Esophagus muscularis mucosa (tissue), 4 donors: ENCODE data around the gene RTP5. TPM values are rescaled to one million over a fixed set of nuclear protein-coding genes. Genes with fewer than 3 reads are reported as not detected.

Experiments used
- DNase-seq: peaks from one replicate; pipeline ENCODE4 v3.0.0-alpha.2; 2017; ENCODE audit errors: extremely low spot score
- H3K27ac ChIP-seq, 4 donors: fragments of 200-600 bp; sonication (generic); replicated peaks in 1 of 4; 1 replicate in 3 of 4; 2 replicates in 1 of 4; pipeline ENCODE4 v1.5.1; 2016 to 2019; ENCODE audit warnings: mild to moderate bottlenecking in 1 of 4
- H3K27me3 ChIP-seq, 4 donors: fragments of 200-600 bp; sonication (generic); one replicate each; pipeline versions ENCODE4 v1.5.1 to v1.6.0; 2016 to 2019
- H3K36me3 ChIP-seq, 4 donors: fragments of 200-600 bp; sonication (generic); one replicate each; pipeline ENCODE4 v1.5.1; 2016 to 2019
- H3K4me1 ChIP-seq, 4 donors: fragments of 200-600 bp; sonication (generic); one replicate each; pipeline ENCODE4 v1.5.1; 2016 to 2019
- H3K4me3 ChIP-seq, 4 donors: fragments of 200-600 bp; sonication (generic); 1 replicate in 2 of 4; 2 replicates in 2 of 4; pipeline ENCODE4 v1.5.1; 2016 to 2019; ENCODE audit warnings: mild to moderate bottlenecking in 4 of 4, moderate library complexity in 1 of 4
- H3K9me3 ChIP-seq, 4 donors: fragments of 200-600 bp; sonication (generic); 1 replicate in 3 of 4; 2 replicates in 1 of 4; pipeline ENCODE4 v1.5.1; 2016 to 2019
- EP300 ChIP-seq: sonication (generic); formaldehyde crosslinking; IDR thresholded peaks from one replicate; pipeline ENCODE4 v1.6.1; 2017; ENCODE audit warnings: antibody characterized with exemption
- POLR2A ChIP-seq: fragments of 450-650 bp; IDR thresholded peaks from one replicate; pipeline ENCODE4 v1.6.1; 2017; ENCODE audit warnings: antibody characterized with exemption, moderate library complexity, mild to moderate bottlenecking, low read depth
- POLR2AphosphoS5 ChIP-seq, 2 donors: sonication (generic); formaldehyde crosslinking; IDR thresholded peaks; one replicate each; pipeline ENCODE4 v1.6.1; 2017; ENCODE audit warnings: antibody characterized with exemption in 2 of 2
- WGBS: methylation state at CpG from one replicate; pipeline ENCODE4 v1.1.5; 2018; 5-methylcytosine and 5-hydroxymethylcytosine counted together
- intact Hi-C: fragments of 100-400 bp; cut with DNase I; formaldehyde crosslinking; loops from one replicate; pipeline ENCODE4 v1.15.1; 2023
- total RNA-seq, 4 donors: library from RNA; depleted of rRNA; stranded (reverse); fragments of >200 nt; gene quantifications; one replicate each; pipeline versions ENCODE4 v1.1.0 to v1.2.1, GENCODE V29; 2016
- TF ChIP-seq, protein P1 (sequence below), 3 experiments: fragments of 200-600 bp in 2 of 3; fragments of 450-650 bp in 1 of 3; sonication (generic) in 2 of 3; IDR thresholded peaks; one replicate each; pipeline ENCODE4 v1.5.1; 2017 to 2019; ENCODE audit warnings: antibody characterized with exemption in 3 of 3, mild to moderate bottlenecking in 2 of 3, moderate library complexity in 1 of 3

RTP5 gene
- total RNA-seq, 4 donors from 2014 or later: 0.17 TPM; not detected in 3

GRCh38 chr2:241895427-241895711, 25.8 kb downstream of the RTP5 start:
- TF ChIP-seq, protein P1, sequence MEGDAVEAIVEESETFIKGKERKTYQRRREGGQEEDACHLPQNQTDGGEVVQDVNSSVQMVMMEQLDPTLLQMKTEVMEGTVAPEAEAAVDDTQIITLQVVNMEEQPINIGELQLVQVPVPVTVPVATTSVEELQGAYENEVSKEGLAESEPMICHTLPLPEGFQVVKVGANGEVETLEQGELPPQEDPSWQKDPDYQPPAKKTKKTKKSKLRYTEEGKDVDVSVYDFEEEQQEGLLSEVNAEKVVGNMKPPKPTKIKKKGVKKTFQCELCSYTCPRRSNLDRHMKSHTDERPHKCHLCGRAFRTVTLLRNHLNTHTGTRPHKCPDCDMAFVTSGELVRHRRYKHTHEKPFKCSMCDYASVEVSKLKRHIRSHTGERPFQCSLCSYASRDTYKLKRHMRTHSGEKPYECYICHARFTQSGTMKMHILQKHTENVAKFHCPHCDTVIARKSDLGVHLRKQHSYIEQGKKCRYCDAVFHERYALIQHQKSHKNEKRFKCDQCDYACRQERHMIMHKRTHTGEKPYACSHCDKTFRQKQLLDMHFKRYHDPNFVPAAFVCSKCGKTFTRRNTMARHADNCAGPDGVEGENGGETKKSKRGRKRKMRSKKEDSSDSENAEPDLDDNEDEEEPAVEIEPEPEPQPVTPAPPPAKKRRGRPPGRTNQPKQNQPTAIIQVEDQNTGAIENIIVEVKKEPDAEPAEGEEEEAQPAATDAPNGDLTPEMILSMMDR (IDR thresholded peaks at IDR 0.05): no peak
- no peak for TF ChIP-seq POLR2AphosphoS5 (IDR thresholded peaks at IDR 0.05)
- no peak for TF ChIP-seq EP300
- TF ChIP-seq POLR2A: no peak
- H3K9me3 ChIP-seq: no peaks in the 10 kb centered on the region
- intact Hi-C loops: no loop called here
- H3K27me3 ChIP-seq: peaks cover 0 to 3% (median under 1%) of the 10 kb centered on the region in 4 donors
- no CpG with 5 or more reads among the region's 11 CpGs for WGBS
- no peak for DNase-seq
- no peaks in the 10 kb centered on the region for H3K36me3 ChIP-seq
- peaks cover 12 to 38% (median 32%) of the 10 kb centered on the region in 4 donors for H3K4me1 ChIP-seq
- H3K4me3 ChIP-seq: no peak overlapping the region
- peak overlapping the region in 1 of 4 donors; percentile 42 for H3K27ac ChIP-seq

DNA sequence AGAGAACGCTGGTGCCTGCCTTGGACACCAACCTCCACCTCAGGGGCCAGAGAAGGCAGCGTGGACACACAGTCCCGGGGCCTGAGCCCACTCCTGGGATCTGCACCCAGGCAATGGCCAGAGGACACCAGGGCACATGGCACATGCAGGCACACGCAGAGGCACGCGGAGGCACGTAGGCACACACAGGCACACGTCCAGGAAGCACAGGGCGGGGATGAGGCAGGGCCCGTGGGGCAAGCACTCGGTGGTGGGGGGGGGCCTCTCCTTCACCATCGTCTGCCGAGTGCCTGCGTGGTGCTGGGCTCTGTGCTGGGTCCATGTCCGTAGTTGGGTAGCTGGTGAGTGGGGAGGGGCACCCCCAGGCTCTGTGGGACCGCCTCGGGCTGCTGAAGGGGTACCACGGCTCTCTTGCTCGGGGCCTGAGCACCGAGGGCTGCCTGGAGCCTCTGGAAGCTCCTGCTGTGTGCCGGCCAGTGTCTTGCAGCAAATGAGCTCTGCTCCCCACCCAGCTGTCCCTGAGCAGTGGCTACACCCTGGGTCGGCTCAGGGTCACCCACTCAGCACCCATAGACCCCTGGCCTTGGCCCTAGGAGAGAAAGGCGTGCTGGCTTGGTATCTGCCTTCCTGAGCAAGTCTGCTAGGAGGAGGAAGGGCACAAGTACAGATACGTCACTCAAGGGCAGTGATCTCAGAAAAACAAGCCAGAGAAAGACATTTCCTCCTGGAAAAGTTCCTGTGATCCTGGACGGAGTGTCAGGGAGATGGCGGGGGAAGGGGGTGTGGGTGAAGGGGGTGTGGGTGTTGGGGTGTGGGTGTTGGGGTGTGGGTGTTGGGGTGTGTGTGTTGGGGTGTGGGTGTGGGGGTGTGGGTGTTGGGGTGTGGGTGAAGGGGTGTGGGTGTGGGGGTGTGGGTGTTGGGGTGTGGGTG, 26.4 kb downstream of the RTP5 start:
- H3K4me3 ChIP-seq: no peak overlapping the region
- no peaks in the 10 kb centered on the region for H3K9me3 ChIP-seq
- peaks cover 14 to 45% (median 33%) of the 10 kb centered on the region in 4 donors for H3K4me1 ChIP-seq
- peak overlapping the region; percentile 26 to 55 (median 38) for H3K27ac ChIP-seq
- WGBS: 78% methylated on average over 9 of the region's 26 CpGs
- peaks cover 0 to 7% (median 1%) of the 10 kb centered on the region in 4 donors for H3K27me3 ChIP-seq
- no peak for DNase-seq
- intact Hi-C loops: no loop called here
- TF ChIP-seq, protein P1 (IDR thresholded peaks at IDR 0.05): no peak
- TF ChIP-seq POLR2AphosphoS5 (IDR thresholded peaks at IDR 0.05): no peak
- no peak for TF ChIP-seq POLR2A
- no peak for TF ChIP-seq EP300
- H3K36me3 ChIP-seq: no peaks in the 10 kb centered on the region

- H3K27ac ChIP-seq: no peak overlapping the region
- H3K36me3 ChIP-seq: no peaks in the 10 kb centered on the region
- intact Hi-C loops: no loop called here
- H3K9me3 ChIP-seq: no peaks in the 10 kb centered on the region
- 85% methylated on average over 9 of the region's 10 CpGs for WGBS
- H3K4me1 ChIP-seq: peaks cover 14 to 49% (median 37%) of the 10 kb centered on the region in 4 donors
- DNase-seq: no peak
- no peak overlapping the region for H3K4me3 ChIP-seq
- H3K27me3 ChIP-seq: peaks cover 0 to 12% (median 1%) of the 10 kb centered on the region in 4 donors
- no peak for TF ChIP-seq POLR2AphosphoS5 (IDR thresholded peaks at IDR 0.05)
Observed at GRCh38 chr2:241896746-241897201, 27.2 kb downstream of the RTP5 start.

DNA sequence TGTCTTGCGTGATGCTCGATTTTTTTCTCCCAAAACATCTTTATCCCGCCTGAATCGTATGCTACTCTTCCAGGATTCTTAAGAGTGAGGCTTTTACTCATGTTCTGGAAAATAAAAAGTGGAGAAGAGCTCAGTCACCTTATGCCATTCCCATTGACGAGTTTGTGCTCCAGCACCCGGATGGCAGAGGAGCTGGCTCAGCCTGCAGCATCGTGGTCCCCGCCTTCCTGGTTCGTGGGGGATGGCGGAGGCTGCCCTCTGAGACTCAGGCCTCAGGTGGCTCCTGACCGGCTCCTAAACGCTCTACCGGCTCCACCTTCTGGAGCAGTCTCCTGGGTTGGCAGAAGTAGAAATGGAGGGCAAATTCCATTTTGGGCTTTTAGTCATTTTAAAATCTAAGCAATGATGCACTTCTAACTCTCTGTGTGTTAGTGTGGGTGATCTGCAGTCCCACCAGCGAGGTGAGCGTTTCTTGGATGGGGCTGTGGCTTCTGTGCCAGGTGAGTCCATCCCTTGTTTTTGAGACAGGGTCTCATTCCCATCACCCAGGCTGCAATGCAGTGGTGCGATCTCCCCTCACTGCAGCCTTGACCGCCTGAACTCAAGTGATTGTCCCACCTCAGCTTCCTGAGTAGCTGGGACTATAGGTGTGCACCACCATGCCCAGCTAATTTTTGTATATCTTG, 27.8 kb downstream of the RTP5 start:
- WGBS: 89% methylated on average over 17 of the region's 17 CpGs
- DNase-seq: no peak

More for the DNA sequence above, 27.8 kb downstream of the RTP5 start:
- TF ChIP-seq POLR2A: no peak
- no peak for TF ChIP-seq POLR2AphosphoS5 (IDR thresholded peaks at IDR 0.05)
- TF ChIP-seq EP300: no peak
- TF ChIP-seq, protein P1 (IDR thresholded peaks at IDR 0.05): no peak
- no peak overlapping the region for H3K27ac ChIP-seq
- intact Hi-C loops: no loop called here
- peaks cover 0 to 16% (median 1%) of the 10 kb centered on the region in 4 donors for H3K27me3 ChIP-seq
- H3K4me1 ChIP-seq: peaks cover 14 to 49% (median 36%) of the 10 kb centered on the region in 4 donors
- no peaks in the 10 kb centered on the region for H3K36me3 ChIP-seq
- H3K4me3 ChIP-seq: no peak overlapping the region
- no peaks in the 10 kb centered on the region for H3K9me3 ChIP-seq
